NCI-H1092 treated with DMSO at 0.1 percent for 48 hours (cell line): ENCODE results near the gene KLK2.

Experiments
- DNase-seq: peaks from one replicate; lab custom pipeline; 2025; lab: John Stamatoyannopoulos, UW

KLK2 gene

DNA sequence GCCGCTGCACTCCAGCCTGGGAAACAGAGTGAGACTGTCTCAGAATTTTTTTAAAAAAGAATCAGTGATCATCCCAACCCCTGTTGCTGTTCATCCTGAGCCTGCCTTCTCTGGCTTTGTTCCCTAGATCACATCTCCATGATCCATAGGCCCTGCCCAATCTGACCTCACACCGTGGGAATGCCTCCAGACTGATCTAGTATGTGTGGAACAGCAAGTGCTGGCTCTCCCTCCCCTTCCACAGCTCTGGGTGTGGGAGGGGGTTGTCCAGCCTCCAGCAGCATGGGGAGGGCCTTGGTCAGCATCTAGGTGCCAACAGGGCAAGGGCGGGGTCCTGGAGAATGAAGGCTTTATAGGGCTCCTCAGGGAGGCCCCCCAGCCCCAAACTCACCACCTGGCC is at the start of gene KLK2:
Gene KLK2, plus strand, starts transcription at position 384 of the 400 bp plus-strand sequence. CDS start 35 bp downstream, outside the sequence.
- no peak for DNase-seq

DNA sequence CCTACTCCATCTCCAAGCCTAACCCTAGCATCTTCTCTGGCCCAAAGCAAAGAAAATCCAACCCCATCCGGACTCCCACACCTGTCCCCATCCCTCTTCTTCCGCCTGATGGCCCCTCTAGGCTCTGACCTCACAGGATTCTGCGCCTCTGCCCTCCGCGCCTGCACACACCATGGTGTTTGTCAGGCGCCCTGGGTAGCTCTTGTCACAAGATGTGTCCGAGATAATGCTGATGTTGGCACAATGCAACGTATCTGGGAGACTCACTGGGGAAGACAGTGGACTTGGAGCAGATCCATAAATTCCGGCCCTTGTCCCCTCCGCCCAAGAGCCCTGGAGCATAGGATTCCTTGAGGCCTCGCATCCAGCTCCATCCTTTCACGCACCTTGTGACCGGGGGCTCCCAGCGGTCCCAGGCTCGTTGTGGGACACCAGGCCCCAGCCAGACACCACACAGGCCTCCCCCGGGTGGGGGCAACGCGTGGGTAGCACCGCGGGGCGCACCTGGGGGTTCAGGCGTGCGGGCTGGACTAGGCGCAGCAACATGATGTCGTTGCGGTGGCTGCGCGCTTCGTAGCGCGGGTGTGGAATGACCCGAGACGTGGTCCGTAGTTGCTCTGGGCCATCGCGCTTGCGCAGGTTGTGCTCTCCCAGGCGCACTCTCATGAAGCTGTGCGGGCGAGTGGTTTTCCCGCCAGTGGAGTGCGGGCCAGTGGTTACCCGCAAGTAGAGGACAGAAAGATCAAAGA is 46.6 kb upstream of the KLK2 start:
- DNase-seq, result no peak

DNA sequence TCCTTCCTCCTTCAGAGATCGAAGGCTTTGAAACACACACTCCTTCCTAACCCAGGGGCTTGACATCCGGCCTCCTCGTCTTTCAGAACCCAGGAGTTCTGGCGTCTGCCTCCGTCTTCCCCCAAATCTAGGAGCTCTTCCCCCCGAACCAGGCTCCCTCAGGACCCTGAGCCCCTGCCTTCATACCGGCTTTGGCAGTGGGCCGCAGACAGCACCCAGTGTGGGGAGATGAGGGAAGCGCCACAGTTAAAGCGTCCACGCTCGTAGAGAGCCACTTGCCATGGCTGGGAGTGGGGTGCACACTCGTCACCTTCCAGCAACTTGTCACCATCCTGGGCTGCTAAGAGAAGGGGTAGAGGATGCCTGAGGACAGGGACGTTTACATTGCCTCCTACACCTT is 45.8 kb upstream of the KLK2 start:
- DNase-seq, result no peak

DNA sequence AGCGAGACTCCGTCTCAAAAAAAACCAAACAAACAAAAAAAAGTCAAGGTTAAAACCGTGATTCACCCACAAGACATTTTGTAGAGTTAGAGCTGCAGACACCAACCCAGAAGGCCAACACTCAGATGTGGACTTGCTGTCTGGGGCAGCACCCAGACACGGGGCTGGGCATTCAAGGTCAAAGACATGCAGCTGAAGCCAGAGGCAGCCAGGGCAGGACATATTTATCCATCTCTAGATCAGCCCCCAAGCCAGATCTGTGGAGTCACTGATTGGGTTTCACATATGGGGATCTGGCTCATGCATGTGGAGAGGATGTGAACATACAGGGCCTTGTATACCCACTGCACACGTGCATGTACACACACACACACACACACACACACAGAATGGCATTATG is 43.4 kb upstream of the KLK2 start:
- DNase-seq, result no peak

DNA sequence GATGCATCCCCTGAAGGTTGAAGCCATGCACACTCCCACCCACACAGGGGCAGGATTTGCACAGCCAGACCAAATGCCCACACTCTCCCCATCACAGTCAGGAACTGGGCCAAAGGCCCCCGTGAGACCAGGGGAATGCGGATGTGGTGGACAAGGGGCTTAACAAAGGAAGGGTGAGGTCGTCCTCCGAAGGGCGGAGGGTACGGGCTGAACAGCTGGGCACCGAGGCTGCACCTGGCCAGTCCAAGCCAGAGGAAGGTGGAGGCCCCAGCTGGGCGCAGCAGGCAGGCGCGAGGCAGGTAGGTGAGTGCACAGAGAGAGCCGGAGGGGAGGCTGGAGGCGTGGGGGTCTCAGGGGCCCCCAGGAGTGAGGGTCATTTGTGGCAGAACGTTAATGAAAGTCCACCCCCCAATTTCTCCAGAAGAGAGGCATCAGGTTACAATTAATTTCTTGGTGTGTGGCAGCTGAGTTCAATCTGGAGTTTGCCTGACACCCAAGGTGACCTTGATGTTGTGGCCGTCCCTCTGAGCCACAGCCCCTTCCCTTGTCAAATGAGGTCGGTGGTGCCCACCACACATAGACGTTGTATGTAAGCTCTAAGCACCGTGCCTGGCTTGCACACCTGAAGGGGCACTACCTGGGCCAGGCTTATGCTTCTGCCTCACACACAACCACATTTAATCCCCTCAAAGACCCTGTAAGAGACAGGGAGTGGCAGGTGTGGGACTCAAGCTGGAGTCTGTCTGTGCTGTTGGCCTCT is 42.8 kb upstream of the KLK2 start:
- DNase-seq, result no peak

DNA sequence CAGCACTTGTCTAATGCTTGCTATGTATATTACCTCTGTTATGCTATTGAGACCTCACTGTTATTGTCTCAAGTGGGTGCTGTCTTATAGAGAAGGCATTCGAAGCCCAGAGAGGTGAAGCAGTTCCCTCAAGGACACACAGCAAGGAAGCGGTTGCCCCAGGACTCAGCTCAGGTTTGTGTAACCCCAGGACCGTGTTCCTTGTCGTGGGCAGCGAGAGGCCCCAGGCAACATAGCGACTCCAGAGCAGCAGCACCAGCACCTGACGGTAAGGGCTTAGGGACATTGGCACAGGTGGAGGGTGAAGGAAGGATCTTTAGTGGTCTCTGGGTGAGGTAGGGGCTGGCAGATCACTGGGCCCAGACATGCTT is 42.2 kb upstream of the KLK2 start:
- no peak for DNase-seq

DNA sequence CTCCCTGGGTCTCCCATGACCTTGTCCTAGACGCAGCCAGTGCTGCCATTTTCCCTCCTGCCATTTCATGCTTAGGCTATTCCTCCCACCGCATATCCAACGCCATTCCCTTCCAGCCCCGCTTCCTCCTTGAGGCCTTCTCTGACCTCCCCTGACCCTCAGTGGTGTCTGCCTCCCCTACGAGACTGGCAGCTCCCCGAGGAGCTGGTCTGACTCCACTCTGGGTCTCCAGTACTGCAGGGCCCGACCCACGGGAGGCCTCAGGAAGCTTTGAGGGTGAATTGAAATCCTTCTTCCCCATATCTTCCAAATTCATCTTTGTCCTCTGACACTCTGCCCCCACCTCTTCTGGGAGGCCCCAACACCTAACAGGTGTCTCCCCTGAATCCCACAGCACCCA is 40.6 kb upstream of the KLK2 start:
- no peak for DNase-seq

DNA sequence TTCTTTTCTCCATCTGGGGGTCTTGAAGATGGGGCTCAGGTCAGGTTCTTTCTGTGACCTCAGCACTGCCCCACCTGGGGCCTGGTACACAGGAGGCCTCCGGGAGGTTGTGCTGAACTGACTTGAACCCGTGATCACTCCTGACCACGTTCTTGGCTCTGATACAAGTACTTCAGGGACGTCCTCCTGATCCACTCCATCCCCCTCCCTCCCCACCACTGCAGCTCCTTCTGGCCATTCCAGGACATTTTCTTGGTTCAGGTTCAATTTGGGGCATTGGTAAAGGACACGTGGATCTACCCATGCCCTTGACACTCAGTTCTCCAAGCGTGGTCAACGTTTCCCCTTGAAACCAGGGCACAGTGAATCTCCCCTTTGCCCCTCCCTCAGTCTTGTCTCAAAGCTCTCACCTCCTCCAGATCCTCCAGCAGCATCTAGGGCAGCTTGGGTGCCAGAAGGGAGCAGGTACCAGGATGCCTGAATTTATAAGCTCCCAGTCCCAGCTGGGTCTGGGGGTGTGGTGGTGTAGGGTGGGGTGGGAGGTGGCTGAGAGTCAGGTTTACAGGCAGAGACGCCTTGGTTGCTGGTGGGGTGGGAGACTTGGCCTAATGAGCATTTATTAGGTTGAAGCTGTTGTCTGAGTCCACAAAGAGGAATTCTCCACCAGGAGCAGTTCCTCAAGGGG is 40.0 kb upstream of the KLK2 start, which contains the start of gene KLK15:
Gene KLK15, minus strand, starts transcription at position 458 of the 685 bp plus-strand sequence. CDS start 2,082 bp downstream, outside the sequence.
- DNase-seq, result no peak

DNA sequence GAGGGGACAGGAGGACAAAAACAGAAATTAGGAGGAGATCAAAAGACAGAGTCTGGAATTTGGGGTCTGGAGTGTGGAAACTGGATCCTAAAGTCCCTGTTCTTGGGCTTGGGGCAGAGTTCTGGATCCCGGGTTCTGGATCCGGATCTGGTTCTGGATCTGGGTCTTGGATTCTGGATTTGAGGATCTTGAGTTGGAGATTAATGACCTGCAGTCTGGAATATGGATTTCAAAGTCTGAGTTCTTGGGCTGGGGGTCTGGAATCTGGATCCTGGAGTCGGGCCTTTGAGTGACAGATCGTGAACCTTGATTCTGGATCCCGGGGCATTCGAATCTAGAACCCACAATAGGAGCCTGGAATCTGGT is 39.5 kb upstream of the KLK2 start:
- DNase-seq, result no peak

DNA sequence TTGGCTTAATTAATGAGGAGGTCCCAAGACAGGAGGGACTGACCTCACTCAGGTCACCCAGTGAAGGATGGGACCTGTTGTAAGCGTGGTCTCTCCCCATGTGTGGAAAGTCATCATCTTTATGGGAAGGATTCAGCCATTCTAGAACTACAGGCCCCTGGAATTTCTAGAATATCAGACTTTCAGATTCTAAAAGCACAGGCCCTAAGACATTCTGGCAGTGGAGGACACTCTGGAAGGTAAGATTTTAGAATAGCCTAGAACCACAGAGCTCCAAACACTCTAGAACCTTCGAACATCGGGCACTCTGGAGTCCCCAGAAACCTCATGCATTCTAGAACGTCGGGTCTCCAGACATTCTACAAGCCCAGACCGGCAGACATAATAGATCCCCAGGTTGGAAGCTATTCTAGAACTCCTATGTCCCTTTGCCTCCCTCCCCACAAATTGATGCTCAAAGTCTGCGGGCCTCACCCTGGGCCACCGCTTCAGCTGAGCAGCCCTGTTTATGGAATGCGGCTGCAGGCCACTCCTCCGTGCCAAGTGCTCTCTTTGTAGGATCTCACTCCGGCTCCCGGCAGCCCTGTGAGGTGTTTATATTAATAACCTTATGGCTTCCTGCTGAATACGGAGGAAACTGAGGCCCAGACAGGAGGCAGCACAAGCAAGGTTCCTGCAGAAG is 38.0 kb upstream of the KLK2 start:
- DNase-seq, result peak; percentile 39

DNA sequence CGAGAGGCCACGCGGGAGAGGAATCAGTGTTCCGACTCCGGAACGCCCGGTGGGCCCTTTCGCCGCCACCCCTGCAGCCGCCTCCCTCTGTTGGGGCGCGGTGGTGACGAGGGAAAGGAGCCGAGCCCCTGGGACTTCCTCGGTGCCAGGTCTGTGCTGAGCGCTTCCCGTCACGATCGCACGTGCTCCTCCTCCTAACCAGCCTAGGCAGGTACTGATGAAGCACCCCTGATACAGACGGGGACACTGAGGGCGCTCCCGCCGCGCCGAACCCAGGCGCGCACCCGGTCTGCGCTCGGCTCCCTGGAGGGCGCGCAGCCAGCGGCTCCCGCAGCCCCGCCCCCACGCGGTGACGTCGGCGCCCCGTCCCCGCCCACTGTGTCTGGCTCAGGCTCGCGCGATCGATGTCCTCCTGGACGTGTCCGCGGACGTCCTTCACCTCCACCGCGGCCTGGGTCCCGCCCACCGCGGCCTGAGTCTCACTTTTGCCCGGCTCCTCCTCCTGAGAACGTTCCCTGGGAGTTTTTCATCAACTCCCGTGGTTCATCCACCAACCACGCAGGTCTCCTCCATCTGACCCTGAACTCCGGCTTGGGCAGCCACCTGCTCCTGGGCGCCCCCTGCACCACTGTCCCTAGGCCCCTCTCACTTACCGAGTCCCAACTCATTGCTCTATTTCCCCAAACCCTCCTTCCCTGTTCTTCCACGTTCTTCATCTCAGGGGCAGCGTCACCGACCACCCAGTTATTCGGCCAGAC is 37.3 kb upstream of the KLK2 start:
- peak; percentile 42 for DNase-seq

DNA sequence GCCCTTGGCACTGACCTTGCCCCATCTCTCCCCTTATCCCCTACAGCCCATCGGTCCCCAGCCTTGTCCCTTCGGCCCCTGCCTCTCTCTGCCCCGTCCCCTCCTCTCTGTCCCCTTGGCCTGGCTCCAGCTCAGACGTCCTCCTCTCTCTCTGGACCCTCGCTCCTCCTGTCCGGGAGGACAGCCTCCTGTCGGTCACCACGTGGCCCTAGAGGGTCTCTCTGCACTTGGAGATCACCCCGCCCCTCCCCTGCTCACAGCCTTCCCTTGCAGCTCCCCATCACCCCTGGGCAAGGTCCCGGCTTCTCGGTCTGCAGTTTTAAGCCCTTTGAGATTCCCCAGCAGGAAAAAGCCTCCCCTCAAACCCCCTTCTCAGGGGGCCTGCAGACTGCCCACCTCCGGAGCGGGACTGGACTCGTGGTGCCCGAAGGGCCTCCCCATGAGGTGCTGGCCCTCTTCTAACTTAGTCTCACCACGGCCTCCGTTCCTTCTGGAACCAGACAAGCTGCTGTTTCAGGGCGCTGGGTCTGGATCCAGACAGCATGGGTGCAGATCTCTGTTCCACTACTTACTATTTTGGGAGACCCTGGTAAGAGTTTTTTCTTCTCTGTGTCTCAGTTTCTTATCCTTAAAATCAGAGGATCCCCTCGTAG is 36.6 kb upstream of the KLK2 start:
- no peak for DNase-seq

DNA sequence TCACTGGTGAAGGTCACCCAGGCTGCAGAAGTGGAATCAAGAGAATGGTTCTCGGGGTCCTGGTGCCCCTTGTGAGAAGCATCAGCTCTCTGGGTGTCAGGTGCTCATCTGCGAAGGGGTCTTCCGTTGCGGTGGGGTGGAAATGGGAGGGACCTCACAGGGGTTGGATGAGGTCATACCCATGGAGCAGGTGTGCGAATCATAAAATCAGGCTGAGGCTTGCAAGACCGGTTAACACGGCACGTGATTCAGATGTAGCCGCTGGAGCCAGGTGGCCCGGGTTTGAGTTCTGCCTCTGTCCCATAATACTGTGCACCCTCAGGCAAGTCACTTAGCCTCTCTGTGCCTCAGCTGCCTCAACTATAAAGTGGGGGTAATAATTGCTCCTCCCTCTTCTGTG is 35.9 kb upstream of the KLK2 start:
- no peak for DNase-seq

DNA sequence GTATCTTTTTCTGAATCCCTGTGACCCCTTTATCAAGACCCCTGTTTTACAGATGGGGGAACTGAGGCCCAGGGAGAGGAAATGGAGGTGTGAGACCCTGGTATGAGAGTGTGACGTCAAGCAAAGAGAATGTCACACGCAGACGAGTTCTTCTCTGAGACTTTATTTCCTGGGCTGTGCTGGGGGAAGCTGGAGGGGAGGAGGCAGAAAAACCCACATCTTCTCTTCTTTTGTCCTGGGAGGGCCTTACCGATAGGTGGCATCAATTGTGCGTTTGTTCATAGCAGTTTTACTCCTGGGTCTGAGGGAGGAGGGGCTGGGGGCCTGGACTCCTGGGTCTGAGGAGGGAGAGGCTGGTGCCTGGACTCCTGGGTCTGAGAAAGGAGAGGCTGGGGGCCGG is 35.0 kb upstream of the KLK2 start:
- DNase-seq, result no peak

DNA sequence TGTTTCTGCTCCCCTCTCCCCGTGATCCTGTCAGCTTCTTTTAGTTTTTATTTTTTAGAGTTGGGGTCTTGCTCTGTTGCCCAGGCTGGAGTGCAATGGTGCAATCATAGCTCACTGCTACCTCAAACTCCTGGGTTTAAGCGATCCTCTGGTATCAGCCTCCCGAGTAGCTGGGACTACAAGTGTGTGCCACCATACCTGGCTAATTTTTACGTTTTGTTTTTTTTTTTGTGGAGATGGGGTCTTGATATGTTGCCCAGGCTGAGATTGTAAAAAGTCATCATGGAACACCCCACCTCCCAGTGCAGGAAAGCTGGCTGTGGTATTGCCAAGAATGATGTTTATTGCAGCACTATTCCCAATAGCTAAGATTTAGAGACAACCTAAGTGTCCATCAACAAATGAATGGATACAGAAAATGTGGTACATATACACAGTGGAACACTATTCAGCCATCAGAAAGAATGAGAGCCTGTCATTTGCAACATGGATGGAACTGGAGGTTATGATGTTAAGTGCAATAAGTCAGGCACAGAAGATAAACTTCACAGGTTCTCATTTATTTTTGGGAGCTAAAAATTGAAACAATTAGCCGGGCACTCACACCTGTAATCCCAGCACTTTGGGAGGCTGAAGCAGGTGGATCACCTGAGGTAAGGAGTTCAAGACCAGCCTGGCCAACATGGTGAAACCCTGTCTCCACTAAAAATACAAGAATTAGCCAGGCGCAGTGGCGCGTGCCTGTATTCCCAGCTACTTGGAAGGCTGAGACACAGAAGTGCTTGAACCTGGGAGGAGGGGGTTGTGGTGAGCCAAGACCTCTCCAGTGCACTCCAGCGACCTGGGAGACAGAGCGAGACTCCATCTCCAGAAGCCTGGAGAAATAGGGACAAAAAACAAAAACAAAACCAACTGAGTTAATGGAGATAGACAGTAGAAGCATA is 33.3 kb upstream of the KLK2 start:
- DNase-seq, result no peak

DNA sequence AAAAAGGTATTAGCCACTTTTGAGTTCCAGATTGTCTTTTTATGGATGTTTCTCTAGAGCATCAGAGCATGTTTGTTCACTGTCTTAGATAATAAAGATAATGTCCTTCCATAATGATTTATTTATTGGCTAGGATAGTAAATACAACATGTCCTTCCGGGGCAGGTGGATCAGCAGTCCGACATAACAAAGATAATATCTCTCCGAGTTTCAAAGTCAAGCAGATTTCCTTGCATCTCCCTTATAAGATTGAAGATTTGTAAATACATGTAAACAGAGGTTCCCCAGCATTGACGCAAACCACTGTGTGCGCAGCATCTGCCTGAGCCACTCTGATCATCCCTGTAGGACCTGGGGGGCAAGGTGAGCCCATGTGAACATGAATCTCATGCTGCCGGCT is 31.1 kb upstream of the KLK2 start:
- DNase-seq, result no peak

DNA sequence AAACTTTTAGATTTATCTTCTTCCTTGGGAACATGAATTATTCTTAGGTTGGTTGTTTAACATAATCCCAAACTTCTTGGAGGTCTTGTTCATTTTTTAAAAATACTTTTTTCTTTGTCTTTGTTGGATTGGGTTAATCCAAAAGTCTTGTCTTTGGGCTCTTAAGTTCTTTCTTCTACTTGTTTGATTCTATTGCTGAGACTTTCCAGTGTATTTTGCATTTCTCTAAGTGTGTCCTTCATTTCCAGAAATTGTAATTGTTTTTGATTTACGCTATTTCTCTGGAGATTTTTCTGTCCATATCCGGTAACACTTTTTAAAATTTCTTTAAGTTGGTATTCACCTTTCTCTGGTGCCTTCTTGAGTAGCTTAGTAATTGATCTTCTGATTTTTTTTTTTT is 30.0 kb upstream of the KLK2 start:
- no peak for DNase-seq

DNA sequence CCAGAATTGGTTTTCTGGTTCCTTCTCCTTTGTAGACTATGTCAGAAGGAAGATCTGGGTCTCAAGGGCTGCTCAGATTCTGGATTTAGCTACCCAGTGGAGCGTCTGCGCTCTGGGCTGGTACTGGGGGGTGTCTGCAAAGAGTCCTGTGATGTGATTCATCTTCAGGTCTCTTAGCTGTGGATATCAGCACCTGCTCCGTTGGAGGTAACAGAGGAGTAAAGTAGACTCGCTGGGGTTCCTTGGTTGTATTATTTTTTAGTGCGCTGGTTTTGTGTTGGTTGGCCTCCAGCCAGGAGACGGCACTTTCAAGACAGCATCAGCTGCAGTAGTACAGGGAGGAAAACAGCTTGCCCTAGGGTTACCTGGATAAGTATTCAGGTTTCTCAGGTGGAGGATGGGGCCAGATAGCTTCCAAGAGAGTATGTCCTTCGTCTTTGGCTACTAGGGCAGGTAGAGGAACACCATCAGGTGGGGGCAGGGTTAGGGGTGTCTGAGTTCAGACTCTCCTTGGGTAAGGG is 29.5 kb upstream of the KLK2 start:
- no peak for DNase-seq

DNA sequence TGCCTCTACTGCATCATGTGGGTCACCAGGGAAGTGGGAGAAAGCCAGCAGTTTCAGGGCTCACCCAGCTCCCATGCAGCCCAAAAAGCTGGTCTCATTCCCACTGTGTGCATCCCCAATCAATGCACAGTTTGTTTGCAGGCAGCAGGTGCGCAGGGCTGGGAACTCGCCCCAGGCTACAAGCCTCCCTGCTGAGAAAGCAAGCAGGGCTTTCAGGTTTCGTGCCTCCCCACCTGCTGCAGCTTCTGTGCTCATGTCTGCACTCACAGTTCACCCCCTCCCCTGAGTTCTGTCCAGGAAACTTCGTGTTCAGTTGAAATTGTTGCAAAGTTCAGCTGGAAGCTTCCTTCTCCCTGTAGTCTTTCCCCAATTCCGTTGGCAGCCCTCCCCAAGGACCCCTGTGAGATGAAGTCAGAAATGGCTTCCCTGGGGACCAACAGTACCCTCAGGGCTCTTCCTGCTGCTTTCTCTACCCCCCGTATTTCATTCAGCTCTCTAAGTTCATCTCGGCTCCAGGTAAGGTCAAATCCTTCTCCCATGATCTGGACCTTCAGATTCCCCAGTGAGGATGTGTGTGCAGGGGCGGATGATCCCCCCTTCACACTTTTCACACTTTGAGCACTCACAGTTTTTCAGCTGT is 28.8 kb upstream of the KLK2 start:
- peak; percentile 26 for DNase-seq
